Heart left ventricle (tissue), 13 donors: ENCODE results near the gene NOCT.

Source experiments
- CTCF ChIP-seq, 12 donors: fragments of 200-600 bp; sonication (generic) in 4 of 12; IDR thresholded peaks; one replicate each; pipeline versions ENCODE4 v1.5.0 to v1.8.0; 2018 to 2022; ENCODE audit warnings: antibody characterized with exemption in 12 of 12, mild to moderate bottlenecking in 5 of 12
- POLR2A ChIP-seq, 2 donors: fragments of 450-650 bp; IDR thresholded peaks; one replicate each; pipeline ENCODE4 v1.6.1; 2017; ENCODE audit warnings: antibody characterized with exemption in 2 of 2, mild to moderate bottlenecking in 2 of 2, moderate library complexity in 2 of 2
- donor health status: ischemic (EF 13 %, LVEDD 7.1; RV severe dilation, severe dysfunction).
- donor health status: DM: no; HTN: yes; CAD: no.
- donor health status: DM: no; HTN: no; CAD: no.
- donor health status: ischemic (EF 25% LVEDD 6.9; RV normal size, moderate dysfunction).
- donor health status: ischemic (EF 25% LVEDD 5.7; RV mildly dilated, moderate dysfunction).
- donor health status: ischemic (EF 35%, LVEDD 5.7; RV mildly dilated, moderate dysfunction).
- donor health status: nonischemic (EF 11% LVEDD 7.7; RV severe dilation, severe dysfunction).
- donor health status: DM: yes; HTN: yes; CAD: no.
- donor health status: PGD.
- donor health status: ischemic (EF 29% LVEDD 5.4; RV normal size, mild dysfunction).
- donor health status: nonischemic (EF 23%, LVEDD 6.1; RV moderate dilation, normal function).

- no peak for TF ChIP-seq CTCF (IDR thresholded peaks at IDR 0.05)
- TF ChIP-seq POLR2A (IDR thresholded peaks at IDR 0.05): no peak
Observed at GRCh38 chr4:139036885-139037284, 21.3 kb downstream of the NOCT start.
